IMR-90 (cell line): ENCODE results near the gene SAT2. TPM values are rescaled to one million over a fixed set of nuclear protein-coding genes. Genes with fewer than 3 reads are reported as not detected.
A peak's percentile ranks its signal among the peaks of the same experiment; 100 is the strongest.
"Not testable (repeated sequence)": the region's sequence is repeated elsewhere in the genome, so short reads cannot be mapped to it uniquely, and the experiment has no call there.

Experiments
- ATAC-seq: fragments of 200-7000 bp; cut with Tn5 transposase; 2 replicates; pipeline ENCODE4 v1.9.1; 2020; ENCODE audit warnings: low read depth, mild to moderate bottlenecking, moderate library complexity
- BruUV-seq: library from RNA; stranded (reverse); fragments of 400-500 nt; replicated peaks from 2 replicates; lab custom pipeline; 2021; lab: Mats Ljungman, UMichigan
- CTCF ChIA-PET: fragments of 300-600 bp; formaldehyde crosslinking; extraction: SDS; loops from one replicate; lab custom pipeline; 2021; ENCODE audit warnings: antibody characterized with exemption; lab: Yijun Ruan, JAX
- POLR2A ChIA-PET: fragments of 300-600 bp; sonication (Branson Sonifier 250); formaldehyde crosslinking; loops from one replicate; lab custom pipeline; 2022; ENCODE audit warnings: antibody characterized with exemption; ENCODE audit not compliant: unreplicated experiment; lab: Charles Lee
- DNase-seq: peaks from one replicate; pipeline ENCODE4 v3.0.0; 2013
- H2AFZ ChIP-seq: replicated peaks from 2 replicates; pipeline ENCODE3; 2013; ENCODE audit warnings: low read length, mild to moderate bottlenecking; ENCODE audit not compliant: poor library complexity
- H2AK5ac ChIP-seq: 2 replicates; pipeline ENCODE4 v1.6.1; 2013; ENCODE audit warnings: low read depth, low read length, inconsistent platforms
- H2AK9ac ChIP-seq: replicated peaks from 2 replicates; pipeline ENCODE3; 2013; ENCODE audit warnings: mild to moderate bottlenecking, low read depth, low read length, moderate library complexity; ENCODE audit not compliant: poor library complexity
- H2BK120ac ChIP-seq: 2 replicates; pipeline ENCODE4 v1.6.1; 2013; ENCODE audit warnings: low read depth, low read length, inconsistent platforms
- H2BK15ac ChIP-seq: 3 replicates; pipeline ENCODE4 v1.6.1; 2013; ENCODE audit warnings: low read depth, low read length, inconsistent platforms
- H2BK20ac ChIP-seq: 2 replicates; pipeline ENCODE4 v1.6.1; 2013; ENCODE audit warnings: low read depth, mild to moderate bottlenecking, inconsistent platforms, low read length, moderate library complexity
- H2BK5ac ChIP-seq: 2 replicates; pipeline ENCODE4 v1.6.1; 2013; ENCODE audit warnings: mild to moderate bottlenecking, low read depth, low read length, inconsistent platforms; ENCODE audit not compliant: poor library complexity, severe bottlenecking
- H3K14ac ChIP-seq: replicated peaks from 2 replicates; pipeline ENCODE4 v1.6.1; 2013; ENCODE audit warnings: low read depth, low read length, inconsistent platforms
- H3K18ac ChIP-seq: 2 replicates; pipeline ENCODE4 v1.6.1; 2013; ENCODE audit warnings: low read depth, low read length, control low read depth
- H3K23ac ChIP-seq: 2 replicates; pipeline ENCODE4 v1.6.1; 2013; ENCODE audit warnings: low read depth, low read length, inconsistent platforms
- H3K27ac ChIP-seq: 2 replicates; pipeline ENCODE4 v1.5.1; 2013; ENCODE audit warnings: mild to moderate bottlenecking, control low read depth, low read length; ENCODE audit not compliant: insufficient read depth
- H3K27me3 ChIP-seq: 2 replicates; pipeline ENCODE4 v1.6.1; 2013; ENCODE audit warnings: low read length; ENCODE audit not compliant: control insufficient read depth, insufficient read depth
- H3K36me3 ChIP-seq: 2 replicates; pipeline ENCODE4 v1.6.1; 2013; ENCODE audit warnings: low read length, mixed read lengths; ENCODE audit not compliant: control insufficient read depth, insufficient read depth
- H3K4ac ChIP-seq: 2 replicates; pipeline ENCODE4 v1.6.1; 2013; ENCODE audit warnings: low read depth, low read length, inconsistent platforms
- H3K4me1 ChIP-seq: 2 replicates; pipeline ENCODE4 v1.6.1; 2013; ENCODE audit warnings: low read length, mixed read lengths; ENCODE audit not compliant: control insufficient read depth, insufficient read depth
- H3K4me2 ChIP-seq: 2 replicates; pipeline ENCODE4 v1.6.1; 2013; ENCODE audit warnings: low read depth, mild to moderate bottlenecking, control low read depth, low read length, moderate library complexity
- H3K4me3 ChIP-seq: 2 replicates; pipeline ENCODE4 v1.5.1; 2013; ENCODE audit warnings: low read depth, mild to moderate bottlenecking, control low read depth, low read length, moderate library complexity; ENCODE audit not compliant: insufficient read depth
- H3K56ac ChIP-seq: 2 replicates; pipeline ENCODE4 v1.6.1; 2013; ENCODE audit warnings: low read length, inconsistent platforms; ENCODE audit not compliant: insufficient read depth; ENCODE audit errors: extremely low read depth
- H3K79me1 ChIP-seq, 2 experiments: 2 replicates each; pipeline ENCODE4 v1.6.1; 2013; ENCODE audit warnings: low read length in 2 of 2, inconsistent platforms in 1 of 2, low read depth in 1 of 2
- H3K9ac ChIP-seq: 2 replicates; pipeline ENCODE4 v1.6.1; 2013; ENCODE audit warnings: low read depth, low read length, control low read depth
- H3K9me1 ChIP-seq: 2 replicates; pipeline ENCODE4 v1.6.1; 2013; ENCODE audit warnings: low read length, inconsistent platforms; ENCODE audit not compliant: insufficient read depth
- H3K9me3 ChIP-seq: 2 replicates; pipeline ENCODE4 v1.6.1; 2013; ENCODE audit warnings: low read length; ENCODE audit not compliant: control insufficient read depth, insufficient read depth
- H4K20me1 ChIP-seq: 2 replicates; pipeline ENCODE4 v1.6.1; 2013; ENCODE audit warnings: low read length, inconsistent platforms; ENCODE audit not compliant: insufficient read depth
- H4K5ac ChIP-seq: 2 replicates; pipeline ENCODE4 v1.6.1; 2013; ENCODE audit warnings: mild to moderate bottlenecking, low read depth, low read length, control low read depth
- H4K8ac ChIP-seq, 2 experiments: 2 replicates each; pipeline ENCODE4 v1.6.1; 2013; ENCODE audit warnings: low read depth in 2 of 2, low read length in 2 of 2, control low read depth in 1 of 2, inconsistent platforms in 1 of 2
- H4K91ac ChIP-seq: 2 replicates; pipeline ENCODE4 v1.6.1; 2013; ENCODE audit warnings: low read depth, low read length, inconsistent platforms; ENCODE audit not compliant: insufficient read depth
- CTCF ChIP-seq: conservative IDR thresholded peaks from 2 replicates; pipeline ENCODE4 v1.5.1; 2012; ENCODE audit warnings: mild to moderate bottlenecking, low read depth, low read length, improper control_type of control experiment
- FOS ChIP-seq: fragments of 150-350 bp; IDR thresholded peaks from 2 replicates; pipeline ENCODE4 v1.6.1; 2016; ENCODE audit warnings: low read depth, low read length
- POLR2A ChIP-seq: IDR thresholded peaks from 2 replicates; pipeline ENCODE4 v1.6.1; 2012; ENCODE audit warnings: mild to moderate bottlenecking, low read depth, low read length
- WGBS, 2 experiments: methylation state at CpG; one replicate each; pipeline versions ENCODE4 v1.1.5 to v1.1.7; 2013; ENCODE audit warnings: missing lambda C conversion rate in 2 of 2; ENCODE audit not compliant: insufficient read length in 1 of 2; ENCODE audit errors: extremely low coverage in 2 of 2; 5-methylcytosine and 5-hydroxymethylcytosine counted together
- dilution Hi-C: fragments of 300-500 bp; cut with HindIII; formaldehyde crosslinking; loops from one replicate; pipeline ENCODE4 v1.14.3; 2018; ENCODE audit warnings: low sequenced_read_pairs; ENCODE audit not compliant: unreplicated experiment
- in situ Hi-C: fragments of 300-500 bp; cut with MboI; formaldehyde crosslinking; loops from 3 replicates; pipeline ENCODE4 v1.14.3; 2019; ENCODE audit warnings: low sequenced_read_pairs, inconsistent platforms, mixed read lengths
- intact Hi-C: fragments of 100-400 bp; cut with micrococcal nuclease; formaldehyde crosslinking; loops from 2 replicates; pipeline ENCODE4 v1.10.0; 2022
- polyA plus RNA-seq, 3 experiments: library from polyadenylated mRNA; depleted of rRNA; stranded (reverse); fragments of >200 nt; gene quantifications; 2 replicates each; pipeline ENCODE4 v1.2.3, GENCODE V29; 2012; ENCODE audit warnings: low replicate concordance in 1 of 3
- total RNA-seq: library from RNA; depleted of rRNA; stranded (reverse); fragments of >200 nt; gene quantifications from 2 replicates; pipeline ENCODE4 v1.2.3, GENCODE V29; 2012

The SAT2 gene
- total and polyA plus RNA-seq, 2 of the 4 experiments (the other 2 are of a cell fraction): 20.4 to 45.9 TPM

GRCh38 chr17:7626307-7626706, 1.3 kb downstream of the SAT2 start:
- H4K8ac ChIP-seq: no peak overlapping the region
- H3K14ac ChIP-seq: no peak overlapping the region; the same call in 1 of the 2 replicates
- POLR2A ChIA-PET: no interaction called here
- no peak overlapping the region for H3K27ac ChIP-seq
- no TSS peak for BruUV-seq
- H2AK5ac ChIP-seq: peak overlapping the region; percentile 2; the same call in 1 of the 2 replicates
- CTCF ChIA-PET: interaction anchor here (0.7 kb wide), 1 partner anchor 61 kb away, joined by 3 read pairs; the partner anchor contains the start of gene TP53
- no peak overlapping the region for H2BK20ac ChIP-seq
- H3K23ac ChIP-seq: 0 out of 2 replicates have a peak overlapping the region, but pooled peaks have one; percentile 1
- peaks cover 6 to 12% of the 10 kb centered on the region in 2 experiments for H3K79me1 ChIP-seq
- peak overlapping the region; percentile 98; the same call in 1 of the 2 replicates for H3K9ac ChIP-seq
- no peak overlapping the region for H2AK9ac ChIP-seq
- no peaks in the 10 kb centered on the region for H4K20me1 ChIP-seq
- peaks cover 4% of the 10 kb centered on the region; the same call in 1 of the 2 replicates for H3K4me1 ChIP-seq
- H2AFZ ChIP-seq: no peak overlapping the region
- dilution Hi-C loops (no loop called here), intact Hi-C loops (no loop called here), in situ Hi-C loops (no loop called here)
- ATAC-seq (no peak), DNase-seq (no peak)
- H3K56ac ChIP-seq: no peak overlapping the region
- H3K36me3 ChIP-seq: peaks cover 4% of the 10 kb centered on the region
- no peaks in the 10 kb centered on the region for H3K27me3 ChIP-seq
- no peak for TF ChIP-seq FOS
- TF ChIP-seq POLR2A: no peak
- no peak for TF ChIP-seq CTCF
- no peak overlapping the region for H2BK15ac ChIP-seq
- 94% methylated on average over 4 of the region's 7 CpGs; no CpG with 5 or more reads in 1 of the 2 experiments for WGBS, 2 experiments
- H2BK5ac ChIP-seq: no peak overlapping the region
- H4K5ac ChIP-seq: no peak overlapping the region
- H3K4me3 ChIP-seq: no peak overlapping the region
- H4K91ac ChIP-seq: no peak overlapping the region
- H3K9me3 ChIP-seq: no peaks in the 10 kb centered on the region
- no peak overlapping the region for H3K4ac ChIP-seq
- H2BK120ac ChIP-seq: no peak overlapping the region
- no peaks in the 10 kb centered on the region for H3K9me1 ChIP-seq
- H3K18ac ChIP-seq: no peak overlapping the region
- peak overlapping the region; percentile 91; the same call in 1 of the 2 replicates for H3K4me2 ChIP-seq

DNA sequence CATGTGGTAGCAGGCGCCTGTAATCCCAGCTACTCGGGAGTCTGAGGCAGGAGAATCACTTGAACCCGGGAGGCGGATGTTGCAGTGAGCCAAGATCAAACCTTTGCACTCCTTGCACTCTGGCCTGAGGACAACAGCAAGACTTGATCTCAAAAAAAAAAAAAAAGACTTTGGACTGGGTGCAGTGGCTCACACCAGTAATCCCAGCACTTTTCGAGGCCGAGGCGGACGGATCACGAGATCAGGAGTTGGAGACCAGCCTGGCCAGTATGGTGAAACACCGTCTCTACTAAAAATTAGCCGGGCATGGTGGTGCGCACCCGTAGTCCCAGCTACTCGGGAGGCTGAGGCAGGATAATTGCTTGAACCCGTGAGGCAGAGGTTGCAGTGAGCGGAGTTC, 1.9 kb downstream of the SAT2 start:
- CTCF ChIA-PET, H2AK9ac ChIP-seq, H3K18ac ChIP-seq, H2BK5ac ChIP-seq, H4K91ac ChIP-seq, H2AFZ ChIP-seq, H3K23ac ChIP-seq, intact Hi-C loops, H4K5ac ChIP-seq, H2BK15ac ChIP-seq, H4K20me1 ChIP-seq, H3K4me1 ChIP-seq, H3K9me3 ChIP-seq, H3K9ac ChIP-seq, BruUV-seq, H4K8ac ChIP-seq, dilution Hi-C loops, H2BK120ac ChIP-seq, H3K9me1 ChIP-seq, in situ Hi-C loops, H2AK5ac ChIP-seq, POLR2A ChIA-PET, H3K56ac ChIP-seq, DNase-seq, ATAC-seq, H3K36me3 ChIP-seq, H3K27ac ChIP-seq, H3K14ac ChIP-seq, H3K4me2 ChIP-seq, H2BK20ac ChIP-seq, H3K27me3 ChIP-seq, H3K4ac ChIP-seq, H3K4me3 ChIP-seq: not testable (repeated sequence)
- 98% methylated on average over 16 of the region's 16 CpGs; no CpG with 5 or more reads in 1 of the 2 experiments for WGBS, 2 experiments
- peaks cover 6 to 12% of the 10 kb centered on the region in 2 experiments for H3K79me1 ChIP-seq
